HL-60 (cell line): ENCODE measurements around the gene ZNF213.

Experiments
- GABPA ChIP-seq: IDR thresholded peaks from 2 replicates; pipeline ENCODE4 v1.6.1; 2012; ENCODE audit warnings: low read depth
- POLR2AphosphoS5 ChIP-seq: IDR thresholded peaks from 2 replicates; pipeline ENCODE4 v1.6.1; 2012; ENCODE audit warnings: low read depth
- SPI1 ChIP-seq: IDR thresholded peaks from 2 replicates; pipeline ENCODE4 v1.6.1; 2012; ENCODE audit warnings: low read depth, mild to moderate bottlenecking, borderline replicate concordance
- TF ChIP-seq, protein P1 (sequence below): IDR thresholded peaks from one replicate; pipeline ENCODE4 v1.5.1; 2011; ENCODE audit warnings: low read length, control low read depth, inconsistent platforms; ENCODE audit not compliant: insufficient read depth
- TF ChIP-seq, protein P2 (sequence below): IDR thresholded peaks from 2 replicates; pipeline ENCODE4 v1.6.1; 2012; ENCODE audit warnings: low read depth; ENCODE audit not compliant: insufficient replicate concordance

DNA sequence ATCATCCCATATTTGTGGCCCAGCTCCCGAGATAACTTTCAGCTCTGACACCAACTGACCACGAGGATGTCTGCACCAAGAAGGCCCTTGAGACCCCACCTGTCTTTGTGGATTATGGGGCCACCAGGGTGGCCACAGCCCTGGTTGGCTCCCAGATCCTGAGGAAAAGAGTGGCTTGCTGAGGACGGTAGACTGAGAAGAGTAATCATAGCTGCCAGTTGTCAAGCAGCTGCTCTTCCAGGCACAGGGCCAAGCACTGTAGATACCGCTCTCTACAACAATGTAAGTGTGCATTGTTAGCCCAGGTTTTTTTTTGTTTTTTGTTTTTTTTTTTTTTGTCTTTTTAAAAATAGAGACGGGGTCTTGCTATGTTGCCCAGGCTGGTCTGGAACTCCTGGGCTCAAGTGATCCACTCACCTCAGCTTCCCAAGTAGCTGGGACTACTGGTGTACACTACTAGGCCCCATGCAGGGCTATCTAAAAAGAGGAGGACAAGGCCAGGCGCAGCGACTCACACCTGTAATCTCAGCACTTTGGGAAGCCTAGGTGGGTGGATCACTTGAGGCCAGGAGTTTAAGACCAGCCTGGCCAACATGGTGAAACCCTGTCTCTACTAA lies 12.9 kb upstream of the ZNF213 start:
- TF ChIP-seq, protein P1, sequence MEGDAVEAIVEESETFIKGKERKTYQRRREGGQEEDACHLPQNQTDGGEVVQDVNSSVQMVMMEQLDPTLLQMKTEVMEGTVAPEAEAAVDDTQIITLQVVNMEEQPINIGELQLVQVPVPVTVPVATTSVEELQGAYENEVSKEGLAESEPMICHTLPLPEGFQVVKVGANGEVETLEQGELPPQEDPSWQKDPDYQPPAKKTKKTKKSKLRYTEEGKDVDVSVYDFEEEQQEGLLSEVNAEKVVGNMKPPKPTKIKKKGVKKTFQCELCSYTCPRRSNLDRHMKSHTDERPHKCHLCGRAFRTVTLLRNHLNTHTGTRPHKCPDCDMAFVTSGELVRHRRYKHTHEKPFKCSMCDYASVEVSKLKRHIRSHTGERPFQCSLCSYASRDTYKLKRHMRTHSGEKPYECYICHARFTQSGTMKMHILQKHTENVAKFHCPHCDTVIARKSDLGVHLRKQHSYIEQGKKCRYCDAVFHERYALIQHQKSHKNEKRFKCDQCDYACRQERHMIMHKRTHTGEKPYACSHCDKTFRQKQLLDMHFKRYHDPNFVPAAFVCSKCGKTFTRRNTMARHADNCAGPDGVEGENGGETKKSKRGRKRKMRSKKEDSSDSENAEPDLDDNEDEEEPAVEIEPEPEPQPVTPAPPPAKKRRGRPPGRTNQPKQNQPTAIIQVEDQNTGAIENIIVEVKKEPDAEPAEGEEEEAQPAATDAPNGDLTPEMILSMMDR, result no peak
- TF ChIP-seq, protein P2, sequence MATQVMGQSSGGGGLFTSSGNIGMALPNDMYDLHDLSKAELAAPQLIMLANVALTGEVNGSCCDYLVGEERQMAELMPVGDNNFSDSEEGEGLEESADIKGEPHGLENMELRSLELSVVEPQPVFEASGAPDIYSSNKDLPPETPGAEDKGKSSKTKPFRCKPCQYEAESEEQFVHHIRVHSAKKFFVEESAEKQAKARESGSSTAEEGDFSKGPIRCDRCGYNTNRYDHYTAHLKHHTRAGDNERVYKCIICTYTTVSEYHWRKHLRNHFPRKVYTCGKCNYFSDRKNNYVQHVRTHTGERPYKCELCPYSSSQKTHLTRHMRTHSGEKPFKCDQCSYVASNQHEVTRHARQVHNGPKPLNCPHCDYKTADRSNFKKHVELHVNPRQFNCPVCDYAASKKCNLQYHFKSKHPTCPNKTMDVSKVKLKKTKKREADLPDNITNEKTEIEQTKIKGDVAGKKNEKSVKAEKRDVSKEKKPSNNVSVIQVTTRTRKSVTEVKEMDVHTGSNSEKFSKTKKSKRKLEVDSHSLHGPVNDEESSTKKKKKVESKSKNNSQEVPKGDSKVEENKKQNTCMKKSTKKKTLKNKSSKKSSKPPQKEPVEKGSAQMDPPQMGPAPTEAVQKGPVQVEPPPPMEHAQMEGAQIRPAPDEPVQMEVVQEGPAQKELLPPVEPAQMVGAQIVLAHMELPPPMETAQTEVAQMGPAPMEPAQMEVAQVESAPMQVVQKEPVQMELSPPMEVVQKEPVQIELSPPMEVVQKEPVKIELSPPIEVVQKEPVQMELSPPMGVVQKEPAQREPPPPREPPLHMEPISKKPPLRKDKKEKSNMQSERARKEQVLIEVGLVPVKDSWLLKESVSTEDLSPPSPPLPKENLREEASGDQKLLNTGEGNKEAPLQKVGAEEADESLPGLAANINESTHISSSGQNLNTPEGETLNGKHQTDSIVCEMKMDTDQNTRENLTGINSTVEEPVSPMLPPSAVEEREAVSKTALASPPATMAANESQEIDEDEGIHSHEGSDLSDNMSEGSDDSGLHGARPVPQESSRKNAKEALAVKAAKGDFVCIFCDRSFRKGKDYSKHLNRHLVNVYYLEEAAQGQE, result no peak
- TF ChIP-seq GABPA, result no peak
- no peak for TF ChIP-seq POLR2AphosphoS5
- TF ChIP-seq SPI1, result no peak
